HG02840 (cell line): ENCODE data around the gene ANKS1A.
"Not testable (repeated sequence)": the region's sequence is repeated elsewhere in the genome, so short reads cannot be mapped to it uniquely, and the experiment has no call there.

ENCODE experiments used
- ATAC-seq: cut with Tn5 transposase; IDR thresholded peaks from one replicate; pipeline ENCODE4 v1.9.1; 2021; ENCODE audit warnings: mild to moderate bottlenecking, moderate library complexity, moderate number of reproducible peaks; ENCODE audit not compliant: unreplicated experiment, low FRiP score

Gene ANKS1A

GRCh38 chr6:34985236-34985635 is 96.2 kb downstream of the ANKS1A start:
- ATAC-seq = no peak

DNA sequence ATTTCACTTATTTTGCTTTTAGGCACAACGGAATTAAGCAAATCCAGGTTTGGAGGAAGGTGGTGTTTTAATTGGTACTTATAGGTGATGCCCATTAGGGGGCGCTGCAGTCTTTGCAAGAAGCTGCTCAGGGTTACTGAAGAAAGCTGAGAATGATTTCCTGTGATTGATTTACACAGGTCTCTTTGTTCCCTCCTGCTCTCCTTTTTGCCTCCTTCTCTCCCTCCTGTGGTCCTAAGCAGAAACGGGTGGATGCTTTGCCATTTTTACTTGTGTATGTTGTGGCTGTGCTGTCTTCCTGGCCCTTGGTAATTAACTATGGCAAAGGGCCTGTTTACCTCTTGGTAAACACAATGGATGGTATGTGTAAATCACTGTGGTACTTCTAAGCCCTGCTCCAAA is 97.8 kb downstream of the ANKS1A start:
- ATAC-seq = no peak

- ATAC-seq = no peak
Measured at GRCh38 chr6:34987506-34987905, 98.5 kb downstream of the ANKS1A start.

DNA sequence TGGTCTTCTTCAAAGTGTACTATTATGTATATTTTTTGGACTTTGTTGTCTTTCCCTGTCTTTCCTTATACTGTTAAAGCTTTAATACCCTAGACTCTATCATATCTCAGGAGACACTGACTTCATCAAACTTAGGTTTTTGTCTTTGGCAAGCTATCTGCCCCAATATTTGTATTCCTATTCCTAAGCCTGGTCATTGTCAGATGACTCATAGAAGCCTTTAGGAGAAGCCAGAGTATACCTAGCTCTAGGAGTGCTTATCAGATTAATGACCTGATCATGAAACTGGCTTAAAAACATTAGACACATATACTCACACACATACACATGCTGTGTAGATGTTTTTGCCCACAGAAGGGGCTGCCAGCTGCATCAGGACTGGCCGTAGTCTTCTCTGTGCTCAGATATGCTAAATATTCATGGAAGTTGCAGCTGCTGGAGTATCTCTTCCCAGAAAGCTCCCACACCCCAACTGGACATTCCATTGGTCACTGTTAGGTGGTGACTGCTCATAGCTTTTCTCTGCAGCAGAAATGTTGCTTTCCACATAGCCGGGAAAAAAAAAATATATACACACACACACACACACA is 102.0 kb downstream of the ANKS1A start:
- ATAC-seq = no peak

- no peak for ATAC-seq
Measured at GRCh38 chr6:34992376-34992775, 103.3 kb downstream of the ANKS1A start.

GRCh38 chr6:34993213-34993612 is 104.2 kb downstream of the ANKS1A start:
- no peak for ATAC-seq

GRCh38 chr6:34994693-34995092 is 105.6 kb downstream of the ANKS1A start:
- no peak for ATAC-seq

- ATAC-seq = not testable (repeated sequence)
Measured at GRCh38 chr6:34998417-34998816, 109.4 kb downstream of the ANKS1A start.

- ATAC-seq = not testable (repeated sequence)
Measured at GRCh38 chr6:34999153-34999552, 110.1 kb downstream of the ANKS1A start.

DNA sequence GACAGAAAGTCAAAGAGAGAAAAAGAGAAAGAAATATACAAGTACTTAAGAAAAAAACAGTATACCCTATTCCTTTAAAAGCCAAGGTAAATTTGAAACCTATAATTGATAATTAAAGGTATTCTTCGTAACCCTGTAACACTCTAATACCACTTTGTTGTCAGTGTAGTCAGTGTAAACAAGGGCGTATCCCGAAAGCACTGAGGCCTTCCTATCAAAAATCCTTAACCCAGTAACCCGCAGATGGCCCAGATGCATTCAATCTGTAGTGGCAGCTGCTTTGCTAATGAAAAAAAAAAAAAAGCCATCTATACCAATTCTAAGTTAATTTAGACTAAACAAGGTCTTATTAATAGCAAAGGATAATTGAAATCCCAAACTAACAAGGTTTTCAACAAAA is 110.9 kb downstream of the ANKS1A start:
- not testable (repeated sequence) for ATAC-seq

DNA sequence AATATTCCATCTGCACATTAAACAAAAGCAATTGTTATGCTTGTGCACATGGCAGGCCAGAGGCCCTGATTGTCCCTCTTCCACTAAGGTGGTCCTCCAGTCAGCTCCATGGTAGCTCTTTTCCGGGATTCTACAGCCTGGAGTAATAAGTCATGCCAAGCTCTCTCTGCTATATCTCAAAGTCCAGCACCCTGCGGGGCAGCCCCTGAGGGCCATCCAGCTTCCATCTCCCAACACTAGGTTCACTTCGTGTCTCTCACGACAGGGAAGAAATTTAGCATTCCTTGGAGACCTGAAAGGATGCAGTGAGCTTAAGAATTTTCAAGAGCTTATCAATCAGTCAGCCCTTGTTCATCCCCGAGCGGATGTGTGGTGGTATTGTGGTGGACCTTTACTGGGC is 112.3 kb downstream of the ANKS1A start:
- not testable (repeated sequence) for ATAC-seq

- not testable (repeated sequence) for ATAC-seq
Measured at GRCh38 chr6:35003886-35004530, 115.0 kb downstream of the ANKS1A start.

DNA sequence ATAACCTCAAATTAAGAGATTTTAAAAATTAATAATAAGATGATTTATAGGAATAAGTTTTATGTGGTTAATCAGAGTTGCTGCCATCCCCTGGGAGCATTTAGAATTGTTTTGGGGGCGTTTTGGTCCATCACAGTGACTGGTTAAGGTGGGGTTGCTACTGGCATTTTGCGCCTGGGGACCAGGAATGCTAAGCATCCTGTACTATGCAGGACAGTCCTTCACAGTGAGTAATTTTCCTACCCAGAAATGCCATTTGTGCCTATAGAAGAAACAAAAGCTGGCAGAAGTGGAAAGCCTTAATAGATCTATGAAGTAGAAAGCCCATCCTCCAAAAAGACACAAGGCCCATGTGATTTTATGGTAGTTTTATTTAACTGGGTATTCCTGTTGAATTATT is 118.0 kb downstream of the ANKS1A start:
- no peak for ATAC-seq

GRCh38 chr6:35008858-35009257 is 119.8 kb downstream of the ANKS1A start:
- ATAC-seq = no peak

DNA sequence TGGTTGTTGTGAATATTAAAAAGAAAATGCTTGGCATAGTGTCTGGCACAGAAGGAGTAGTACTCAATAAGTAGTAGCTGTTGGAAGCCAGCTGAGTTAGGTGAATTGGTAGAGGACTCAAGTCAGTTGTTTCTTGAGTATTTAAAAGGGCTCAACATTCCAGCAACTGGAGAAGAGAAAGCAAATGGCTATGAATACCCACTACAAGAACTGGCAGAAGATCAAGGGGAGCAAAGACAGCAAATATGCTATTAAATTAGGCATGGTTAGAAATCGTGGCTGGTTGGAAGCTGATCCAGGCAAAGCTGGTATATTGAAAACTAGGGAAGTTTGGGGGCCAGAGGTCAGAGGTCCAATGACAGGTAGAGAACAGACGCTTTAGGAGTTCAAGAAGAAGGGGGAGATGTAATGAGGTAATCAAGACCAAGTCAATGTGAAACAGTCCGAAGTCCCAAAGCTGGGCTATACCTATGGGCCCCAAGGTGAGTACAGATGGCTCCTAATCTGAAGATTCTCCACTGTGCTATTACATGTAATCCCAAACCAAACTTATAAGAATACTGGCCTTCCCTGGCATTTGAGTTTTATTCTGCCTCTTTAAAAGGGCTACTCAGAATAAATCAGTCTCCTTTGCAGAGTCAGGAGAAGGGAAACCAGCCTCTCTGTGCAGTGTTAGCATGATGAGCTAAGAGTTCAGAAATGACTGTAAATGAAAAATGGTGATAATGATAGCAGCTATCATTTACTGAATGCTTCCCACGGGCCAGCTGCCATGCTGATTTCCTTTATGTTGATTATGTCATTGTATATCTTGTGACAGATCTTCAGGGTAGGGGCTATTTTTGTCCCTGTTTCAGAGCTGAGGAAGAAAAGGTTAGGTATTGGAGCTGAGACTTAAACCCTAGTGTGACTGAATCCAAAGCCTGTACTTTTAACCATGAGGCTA is 122.3 kb downstream of the ANKS1A start:
- ATAC-seq = no peak

DNA sequence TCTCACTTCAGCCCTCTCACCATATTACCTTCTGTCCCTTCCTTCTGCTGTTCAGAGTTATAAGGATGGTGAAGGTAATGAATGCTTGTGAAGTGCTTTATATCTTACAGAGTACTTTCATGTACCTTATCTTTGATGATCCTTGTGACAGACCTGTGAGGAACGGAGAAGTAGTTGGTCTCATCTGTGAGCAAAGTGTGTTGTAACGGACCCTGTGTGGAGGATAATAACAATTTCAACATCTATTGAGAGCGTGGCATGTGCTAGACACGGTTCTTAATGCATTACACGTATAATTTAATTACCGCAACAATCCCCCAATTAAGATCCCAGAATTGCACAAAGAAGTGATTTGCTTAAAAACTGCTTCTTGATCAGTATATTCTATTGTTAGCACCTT is 124.6 kb downstream of the ANKS1A start:
- ATAC-seq = no peak

GRCh38 chr6:35014341-35014740 is 125.3 kb downstream of the ANKS1A start:
- ATAC-seq = no peak

GRCh38 chr6:35014786-35015185 is 125.7 kb downstream of the ANKS1A start:
- ATAC-seq = no peak

GRCh38 chr6:35015476-35015875 is 126.4 kb downstream of the ANKS1A start:
- ATAC-seq = no peak

DNA sequence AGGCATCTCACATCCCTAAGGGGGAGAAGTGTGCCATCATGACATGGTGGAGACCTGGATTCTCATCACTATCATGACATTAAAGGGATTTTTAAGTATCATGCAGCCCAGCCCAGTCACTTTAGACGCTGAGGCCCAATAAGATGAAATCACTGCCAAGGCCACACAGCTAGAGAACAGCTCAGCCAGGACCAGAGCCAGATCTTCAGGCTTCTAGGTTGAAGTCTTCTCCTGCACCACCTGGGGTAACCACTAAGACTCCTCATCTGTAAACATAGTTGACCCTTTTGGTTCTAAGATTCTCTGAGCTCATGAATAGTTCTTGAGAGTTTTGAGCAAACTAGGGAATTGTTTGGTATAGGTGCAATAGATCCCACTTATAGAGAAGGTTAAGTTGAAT is 126.9 kb downstream of the ANKS1A start:
- ATAC-seq = no peak
